T-cell (primary cell): ENCODE data around the gene RAB11FIP4. TPM values are rescaled to one million over a fixed set of nuclear protein-coding genes. Genes with fewer than 3 reads are reported as not detected.

Experiments
- ATAC-seq, 4 experiments: fragments of 200-7000 bp in 3 of 4; fragments of 150-1000 bp in 1 of 4; cut with Tn5 transposase; replicated peaks in 1 of 4; 1 replicate in 3 of 4; 2 replicates in 1 of 4; pipeline ENCODE4 v1.10.0; 2021; ENCODE audit warnings: moderate library complexity in 3 of 4, mild to moderate bottlenecking in 2 of 4, moderate number of reproducible peaks in 1 of 4
- CTCF ChIA-PET, 2 donors: fragments of 300-600 bp; sonication (Branson Sonifier 250); formaldehyde crosslinking; loops; one replicate each; lab custom pipeline; 2022; ENCODE audit warnings: antibody characterized with exemption in 2 of 2; lab: Charles Lee
- POLR2A ChIA-PET, 2 donors: fragments of 300-600 bp; sonication (Branson Sonifier 250); formaldehyde crosslinking; loops; one replicate each; lab custom pipeline; 2022; ENCODE audit warnings: antibody characterized with exemption in 2 of 2; lab: Charles Lee
- DNase-seq, 35 experiments: peaks; one replicate each; pipeline versions ENCODE4 v3.0.0 to v3.0.0-alpha.2; 2013 to 2023
- H3K27ac ChIP-seq: one replicate; pipeline ENCODE4 v1.5.1; 2013; ENCODE audit warnings: low read length
- H3K27me3 ChIP-seq, 2 experiments: replicated peaks in 1 of 2; 1 replicate in 1 of 2; 2 replicates in 1 of 2; pipeline versions ENCODE4 v1.6.1 to v1.7.0; 2013; ENCODE audit warnings: low read length in 1 of 2, mixed read lengths in 1 of 2; ENCODE audit not compliant: control insufficient read depth in 2 of 2, insufficient read depth in 2 of 2; ENCODE audit errors: extremely low read depth in 1 of 2
- H3K36me3 ChIP-seq, 2 donors: 1 replicate in 1 of 2; 2 replicates in 1 of 2; pipeline versions ENCODE4 v1.6.1 to v1.7.0; 2013; ENCODE audit warnings: low read length in 1 of 2; ENCODE audit not compliant: control insufficient read depth in 2 of 2, insufficient read depth in 1 of 2; ENCODE audit errors: extremely low read depth in 1 of 2
- H3K4me1 ChIP-seq, 2 experiments: 1 replicate in 1 of 2; 2 replicates in 1 of 2; pipeline versions ENCODE4 v1.6.1 to v1.7.0; 2013; ENCODE audit warnings: low read length in 2 of 2, mixed read lengths in 1 of 2; ENCODE audit not compliant: insufficient read depth in 2 of 2, control insufficient read depth in 1 of 2; ENCODE audit errors: extremely low read depth in 1 of 2
- H3K4me3 ChIP-seq, 2 donors: 1 replicate in 1 of 2; 2 replicates in 1 of 2; pipeline versions ENCODE4 v1.5.1 to v1.7.0; 2013; ENCODE audit warnings: mild to moderate bottlenecking in 2 of 2, low read length in 1 of 2, moderate library complexity in 1 of 2; ENCODE audit not compliant: control insufficient read depth in 1 of 2; ENCODE audit errors: extremely low read depth in 1 of 2
- H3K9me3 ChIP-seq: 2 replicates; pipeline ENCODE4 v1.7.0; 2013
- H3K27ac Mint-ChIP-seq, 2 donors: one replicate each; pipeline ENCODE4 v1.8.0; 2020 to 2021; ENCODE audit warnings: mild to moderate bottlenecking in 2 of 2, mixed read lengths in 2 of 2
- H3K27me3 Mint-ChIP-seq, 2 donors: one replicate each; pipeline ENCODE4 v1.8.0; 2021 to 2022; ENCODE audit warnings: mixed read lengths in 2 of 2
- H3K36me3 Mint-ChIP-seq: one replicate; pipeline ENCODE4 v1.8.0; 2021; ENCODE audit warnings: mixed read lengths
- H3K4me1 Mint-ChIP-seq, 3 donors: one replicate each; pipeline ENCODE4 v1.8.0; 2020 to 2022; ENCODE audit warnings: mixed read lengths in 3 of 3, mild to moderate bottlenecking in 1 of 3
- H3K4me3 Mint-ChIP-seq, 3 donors: one replicate each; pipeline ENCODE4 v1.8.0; 2020 to 2022; ENCODE audit warnings: mild to moderate bottlenecking in 3 of 3, mixed read lengths in 3 of 3, moderate library complexity in 3 of 3
- H3K9me3 Mint-ChIP-seq, 3 donors: one replicate each; pipeline ENCODE4 v1.8.0; 2020 to 2022; ENCODE audit warnings: mixed read lengths in 3 of 3
- WGBS: methylation state at CpG from one replicate; pipeline ENCODE4 v1.1.5; 2013; ENCODE audit warnings: missing lambda C conversion rate; ENCODE audit not compliant: insufficient coverage; 5-methylcytosine and 5-hydroxymethylcytosine counted together
- total RNA-seq, 35 experiments: library from RNA in 6 of 35; stranded (reverse) in 6 of 35; fragments of 120-200 nt in 1 of 35; gene quantifications; one replicate each; pipeline versions ENCODE4 v1.2.1 to v1.2.4 and lab custom pipeline; 2013 to 2026

Gene RAB11FIP4
- total RNA-seq, 5 donors from 2014 or later (not counting 1 experiment from before 2014, with no cell fraction given): 45.6 to 72.6 (median 50.1) TPM

- CTCF ChIA-PET: no interaction called here
- Mint-ChIP-seq H3K27ac (no peak overlapping the region), H3K4me3 (no peak overlapping the region), H3K36me3 (no peaks in the 10 kb centered on the region), H3K9me3 (no peaks in the 10 kb centered on the region), H3K4me1 (peaks cover 0 to 3% (median 0%) of the 10 kb centered on the region in 3 donors), H3K27me3 (peaks cover 4 to 7% of the 10 kb centered on the region in 2 donors)
- ATAC-seq (no peak), DNase-seq (no peak)
- 86% methylated on average over 11 of the region's 11 CpGs for WGBS
- H3K27ac ChIP-seq: no peak overlapping the region
- H3K36me3 ChIP-seq: no peaks in the 10 kb centered on the region
- H3K9me3 ChIP-seq: no peaks in the 10 kb centered on the region
- H3K27me3 ChIP-seq: peaks cover 0 to 31% of the 10 kb centered on the region in 2 experiments
- POLR2A ChIA-PET: interaction anchor here in 1 of 2 donors (0.7 kb wide), 1 partner anchor 40 kb away, joined by 5 read pairs; no protein-coding TSS in a partner anchor
- no peak overlapping the region for H3K4me3 ChIP-seq
- no peaks in the 10 kb centered on the region for H3K4me1 ChIP-seq
These were observed 10.2 kb downstream of the RAB11FIP4 start for GRCh38 chr17:31401456-31402254.

- H3K36me3 Mint-ChIP-seq: no peaks in the 10 kb centered on the region
- DNase-seq: no peak
- 72% methylated on average over 15 of the region's 19 CpGs for WGBS
- Histone ChIP-seq H3K27ac (no peak overlapping the region), H3K4me3 (no peak overlapping the region), H3K4me1 (no peaks in the 10 kb centered on the region), H3K27me3 (peaks cover 0 to 12% of the 10 kb centered on the region in 2 experiments), H3K36me3 (no peaks in the 10 kb centered on the region), H3K9me3 (no peaks in the 10 kb centered on the region)
- no peak overlapping the region for H3K4me3 Mint-ChIP-seq
- CTCF ChIA-PET: no interaction called here
- no peak overlapping the region for H3K27ac Mint-ChIP-seq
- ATAC-seq: no peak
- H3K27me3 Mint-ChIP-seq: peaks cover 0 to 4% of the 10 kb centered on the region in 2 donors
- POLR2A ChIA-PET: no interaction called here
- H3K4me1 Mint-ChIP-seq: peaks cover 0 to 5% (median 0%) of the 10 kb centered on the region in 3 donors
- H3K9me3 Mint-ChIP-seq: no peaks in the 10 kb centered on the region
These were observed 12.8 kb downstream of the RAB11FIP4 start for GRCh38 chr17:31404028-31404949.

GRCh38 chr17:31405890-31406371, 14.5 kb downstream of the RAB11FIP4 start:
- Mint-ChIP-seq H3K4me1 (peaks cover 0 to 5% (median 0%) of the 10 kb centered on the region in 3 donors), H3K27me3 (no peaks in the 10 kb centered on the region), H3K27ac (no peak overlapping the region), H3K4me3 (no peak overlapping the region), H3K9me3 (no peaks in the 10 kb centered on the region), H3K36me3 (no peaks in the 10 kb centered on the region)
- Histone ChIP-seq H3K27me3 (peaks cover 0 to 5% of the 10 kb centered on the region in 2 experiments), H3K36me3 (no peaks in the 10 kb centered on the region), H3K9me3 (no peaks in the 10 kb centered on the region), H3K4me1 (no peaks in the 10 kb centered on the region), H3K4me3 (no peak overlapping the region), H3K27ac (no peak overlapping the region)
- DNase-seq: no peak
- WGBS: 85% methylated on average over 5 of the region's 5 CpGs
- no peak for ATAC-seq
- CTCF ChIA-PET: interaction anchor here in 1 of 2 donors (0.7 kb wide), 1 partner anchor 14 kb away, joined by 3 read pairs; no protein-coding TSS in a partner anchor
- POLR2A ChIA-PET: no interaction called here

GRCh38 chr17:31408586-31408985, 17.1 kb downstream of the RAB11FIP4 start:
- ChIA-PET POLR2A (interaction anchor here in 1 of 2 donors (0.6 kb wide), 1 partner anchor 48 kb away, joined by 3 read pairs; no protein-coding TSS in a partner anchor), CTCF (no interaction called here)
- no peak overlapping the region for H3K4me3 ChIP-seq
- H3K36me3 ChIP-seq: no peaks in the 10 kb centered on the region
- no peaks in the 10 kb centered on the region for H3K27me3 Mint-ChIP-seq
- H3K4me1 ChIP-seq: no peaks in the 10 kb centered on the region
- no peaks in the 10 kb centered on the region for H3K36me3 Mint-ChIP-seq
- no peak overlapping the region for H3K4me3 Mint-ChIP-seq
- DNase-seq (no peak), ATAC-seq (no peak)
- no peaks in the 10 kb centered on the region for H3K9me3 ChIP-seq
- H3K27me3 ChIP-seq: peaks cover 0 to 5% of the 10 kb centered on the region in 2 experiments
- 74% methylated on average over 4 of the region's 4 CpGs for WGBS
- H3K27ac Mint-ChIP-seq: no peak overlapping the region
- H3K9me3 Mint-ChIP-seq: no peaks in the 10 kb centered on the region
- peaks cover 0 to 5% (median 0%) of the 10 kb centered on the region in 3 donors for H3K4me1 Mint-ChIP-seq
- H3K27ac ChIP-seq: no peak overlapping the region

- Mint-ChIP-seq H3K27ac (no peak overlapping the region), H3K36me3 (no peaks in the 10 kb centered on the region), H3K27me3 (no peaks in the 10 kb centered on the region), H3K4me3 (no peak overlapping the region), H3K9me3 (no peaks in the 10 kb centered on the region), H3K4me1 (peaks cover 0 to under 1% (median 0%) of the 10 kb centered on the region in 3 donors)
- 91% methylated on average over 8 of the region's 13 CpGs for WGBS
- Histone ChIP-seq H3K36me3 (no peaks in the 10 kb centered on the region), H3K9me3 (no peaks in the 10 kb centered on the region), H3K4me3 (no peak overlapping the region), H3K4me1 (no peaks in the 10 kb centered on the region), H3K27ac (no peak overlapping the region), H3K27me3 (peaks cover 0 to 20% of the 10 kb centered on the region in 2 experiments)
- CTCF ChIA-PET: interaction anchor here in 1 of 2 donors (0.6 kb wide), 1 partner anchor 29 kb away, joined by 3 read pairs; no protein-coding TSS in a partner anchor
- ATAC-seq (no peak), DNase-seq (no peak)
- POLR2A ChIA-PET: no interaction called here
These were observed 20.3 kb downstream of the RAB11FIP4 start for GRCh38 chr17:31411707-31412285.
